NCI-H2227 (cell line): ENCODE data around the gene COA8.
"Not testable (repeated sequence)": the region's sequence is repeated elsewhere in the genome, so short reads cannot be mapped to it uniquely, and the experiment has no call there.

Experiments used
- DNase-seq: peaks from one replicate; lab custom pipeline; 2025; ENCODE audit not compliant: unreplicated experiment; lab: John Stamatoyannopoulos, UW

Gene COA8

GRCh38 chr14:103569408-103569807, 6.6 kb downstream of the COA8 start:
- DNase-seq, result no peak

- no peak for DNase-seq
Measured at GRCh38 chr14:103574104-103574503, 11.3 kb downstream of the COA8 start.

- DNase-seq, result no peak
Measured at GRCh38 chr14:103574707-103575285, 12.0 kb downstream of the COA8 start.

GRCh38 chr14:103576371-103577024, 13.7 kb downstream of the COA8 start:
- DNase-seq, result peak; percentile 85

- no peak for DNase-seq
Measured at GRCh38 chr14:103578401-103579075, 15.8 kb downstream of the COA8 start.

- DNase-seq, result no peak
Measured at GRCh38 chr14:103581206-103581605, 18.4 kb downstream of the COA8 start.

GRCh38 chr14:103581954-103582703, 19.4 kb downstream of the COA8 start:
- DNase-seq, result no peak

- no peak for DNase-seq
Measured at GRCh38 chr14:103584326-103584915, 21.7 kb downstream of the COA8 start.

- no peak for DNase-seq
Measured at GRCh38 chr14:103593577-103593976, 30.8 kb downstream of the COA8 start.

- DNase-seq, result peak; percentile 33
Measured at GRCh38 chr14:103594265-103594664, 31.5 kb downstream of the COA8 start.

- DNase-seq, result no peak
Measured at GRCh38 chr14:103597623-103598377, 35.0 kb downstream of the COA8 start.

- no peak for DNase-seq
Measured at GRCh38 chr14:103600503-103600902, 37.7 kb downstream of the COA8 start.

- no peak for DNase-seq
Measured at GRCh38 chr14:103604620-103605019, 41.9 kb downstream of the COA8 start.

GRCh38 chr14:103606963-103607668, 44.4 kb downstream of the COA8 start:
- peak; percentile 74 for DNase-seq

- DNase-seq, result no peak
Measured at GRCh38 chr14:103607822-103608221, 45.1 kb downstream of the COA8 start.

GRCh38 chr14:103609081-103609480, 46.3 kb downstream of the COA8 start:
- DNase-seq, result not testable (repeated sequence)

- DNase-seq, result no peak
Measured at GRCh38 chr14:103611215-103611614, 48.5 kb downstream of the COA8 start.

- DNase-seq, result no peak
Measured at GRCh38 chr14:103613517-103613916, 50.8 kb downstream of the COA8 start.

- peak; percentile 15 for DNase-seq
Measured at GRCh38 chr14:103616635-103617300, 54.0 kb downstream of the COA8 start.
